Prostate gland (tissue), 2 donors: Measurements from ENCODE around the gene UCN. TPM values are rescaled to one million over a fixed set of nuclear protein-coding genes. Genes with fewer than 3 reads are reported as not detected.

Experiments
- DNase-seq: peaks from one replicate; pipeline ENCODE4 v3.0.0-alpha.2; 2019; ENCODE audit warnings: low spot score
- H3K27ac ChIP-seq, 2 donors: fragments of 200-600 bp; sonication (generic); 2 replicates each; pipeline ENCODE4 v1.5.1; 2017 to 2019
- H3K27me3 ChIP-seq: fragments of 200-600 bp; sonication (generic); replicated peaks from 2 replicates; pipeline ENCODE4 v1.5.1; 2019; ENCODE audit not compliant: insufficient read depth
- H3K36me3 ChIP-seq, 2 donors: fragments of 200-600 bp; sonication (generic); 1 replicate in 1 of 2; 2 replicates in 1 of 2; pipeline versions ENCODE4 v1.5.1 to v1.8.1; 2017 to 2019
- H3K4me1 ChIP-seq: fragments of 200-600 bp; sonication (generic); replicated peaks from 2 replicates; pipeline ENCODE4 v1.5.1; 2019
- H3K4me3 ChIP-seq, 2 donors: fragments of 200-600 bp; sonication (generic); 2 replicates each; pipeline ENCODE4 v1.5.1; 2017 to 2019
- H3K9me3 ChIP-seq: fragments of 200-600 bp; sonication (generic); 2 replicates; pipeline ENCODE4 v1.5.1; 2017
- CTCF ChIP-seq, 4 experiments: fragments of 200-600 bp in 2 of 4; fragments of 450-650 bp in 2 of 4; sonication (generic) in 2 of 4; IDR thresholded peaks; 1 replicate in 3 of 4; 2 replicates in 1 of 4; pipeline ENCODE4 v1.5.1; 2016 to 2019; ENCODE audit warnings: antibody characterized with exemption in 4 of 4, mild to moderate bottlenecking in 2 of 4, moderate library complexity in 2 of 4
- POLR2A ChIP-seq: fragments of 450-650 bp; IDR thresholded peaks from one replicate; pipeline ENCODE4 v1.6.1; 2016; ENCODE audit warnings: antibody characterized with exemption, mild to moderate bottlenecking
- POLR2AphosphoS5 ChIP-seq: sonication (generic); formaldehyde crosslinking; IDR thresholded peaks from one replicate; pipeline ENCODE4 v1.6.1; 2017; ENCODE audit warnings: antibody characterized with exemption
- WGBS: methylation state at CpG from one replicate; pipeline ENCODE4 v1.1.5; 2018; 5-methylcytosine and 5-hydroxymethylcytosine counted together
- intact Hi-C: fragments of 100-400 bp; cut with DNase I; formaldehyde crosslinking; loops from one replicate; pipeline ENCODE4 v1.14.2; 2022
- total RNA-seq, 2 donors: library from RNA; depleted of rRNA; stranded (reverse); fragments of >200 nt; gene quantifications; one replicate each; pipeline ENCODE4 v1.1.0, GENCODE V29; 2016

The UCN gene
- total RNA-seq, 2 donors from 2014 or later = 4.2 to 11.2 TPM

DNA sequence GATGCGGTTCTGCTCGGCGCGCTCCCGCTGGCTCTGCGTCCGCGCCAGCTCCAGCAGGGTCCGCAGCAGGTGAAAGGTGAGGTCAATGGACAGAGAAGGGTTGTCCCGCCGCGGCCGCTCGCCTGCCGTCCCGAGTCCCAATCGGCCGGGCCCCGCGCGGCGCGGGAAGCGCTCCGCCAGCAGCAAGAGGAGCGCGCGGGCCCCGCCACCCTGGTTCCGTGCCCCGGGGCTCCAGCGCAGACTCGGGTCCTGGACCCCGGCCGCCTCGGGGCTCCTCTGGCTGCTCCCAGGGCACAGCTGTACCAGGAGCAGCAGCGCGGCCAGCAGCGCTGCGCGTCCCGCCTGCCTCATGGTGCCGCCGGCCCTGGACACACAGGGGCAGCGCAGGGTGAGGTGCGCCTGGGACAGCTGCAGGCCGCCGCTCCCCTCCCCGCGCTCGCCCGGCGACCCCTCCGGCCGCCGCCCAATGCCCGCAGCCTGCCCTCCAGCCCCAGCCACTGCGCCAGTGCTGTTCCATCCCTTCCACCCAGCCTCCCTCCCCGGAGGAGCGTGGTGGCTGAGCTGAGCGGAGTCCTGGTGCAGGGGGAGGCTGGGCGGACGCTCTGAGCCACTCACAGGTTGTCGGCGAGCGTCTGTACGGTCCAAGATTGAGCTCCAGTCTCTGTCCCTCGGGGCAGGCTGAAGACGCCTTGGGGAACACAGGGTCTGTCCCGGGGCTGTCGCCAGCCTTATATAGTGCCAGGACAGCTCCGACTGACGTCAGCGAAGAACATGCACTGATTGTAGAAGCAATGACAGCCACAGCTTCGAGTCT, 493 bp downstream of the UCN start:
- no peak for TF ChIP-seq POLR2A
- TF ChIP-seq POLR2AphosphoS5 = no peak
- no peak for TF ChIP-seq CTCF (IDR thresholded peaks at IDR 0.05)
- Histone ChIP-seq H3K27me3 (peaks cover 3% of the 10 kb centered on the region), H3K36me3 (peaks cover 0 to 6% of the 10 kb centered on the region in 2 donors), H3K4me1 (peaks cover 10% of the 10 kb centered on the region), H3K27ac (no peak overlapping the region), H3K9me3 (no peaks in the 10 kb centered on the region), H3K4me3 (no peak overlapping the region)
- intact Hi-C loops = no loop called here
- 10% methylated on average over 25 of the region's 75 CpGs for WGBS
- no peak for DNase-seq

DNA sequence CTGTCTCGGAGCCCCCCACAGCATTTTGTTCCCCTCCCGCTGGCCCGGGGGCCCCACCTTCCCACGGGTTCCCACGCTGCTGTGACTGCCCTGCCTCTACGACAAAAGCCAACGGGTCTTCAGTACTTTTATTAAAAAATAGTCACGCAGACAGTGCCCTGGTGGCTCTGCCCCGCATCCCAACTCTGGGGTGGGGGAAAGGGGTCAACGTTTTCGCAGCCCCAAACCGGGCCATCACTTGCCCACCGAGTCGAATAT, 1.0 kb downstream of the UCN start:
- H3K27me3 ChIP-seq = peaks cover 3% of the 10 kb centered on the region
- intact Hi-C loops = no loop called here

GRCh38 chr2:27306573-27307286, 1.5 kb downstream of the UCN start:
- Histone ChIP-seq H3K4me3 (no peak overlapping the region), H3K9me3 (no peaks in the 10 kb centered on the region), H3K27ac (no peak overlapping the region), H3K36me3 (peaks cover 0 to 5% of the 10 kb centered on the region in 2 donors), H3K4me1 (peaks cover 10% of the 10 kb centered on the region), H3K27me3 (peaks cover 3% of the 10 kb centered on the region)
- intact Hi-C loops = no loop called here
- DNase-seq = no peak
- TF ChIP-seq POLR2AphosphoS5 = no peak
- TF ChIP-seq CTCF (IDR thresholded peaks at IDR 0.05) = no peak
- no peak for TF ChIP-seq POLR2A
- WGBS = 2% methylated on average over 51 of the region's 51 CpGs

More for the DNA sequence above, 1.0 kb downstream of the UCN start:
- 18% methylated on average over 14 of the region's 14 CpGs for WGBS
- peaks cover 10% of the 10 kb centered on the region for H3K4me1 ChIP-seq
- H3K27ac ChIP-seq = no peak overlapping the region
- no peaks in the 10 kb centered on the region for H3K9me3 ChIP-seq
- peaks cover 0 to 6% of the 10 kb centered on the region in 2 donors for H3K36me3 ChIP-seq
- no peak for DNase-seq
- no peak for TF ChIP-seq CTCF (IDR thresholded peaks at IDR 0.05)
- TF ChIP-seq POLR2AphosphoS5 = no peak
- no peak for TF ChIP-seq POLR2A
- no peak overlapping the region for H3K4me3 ChIP-seq

DNA sequence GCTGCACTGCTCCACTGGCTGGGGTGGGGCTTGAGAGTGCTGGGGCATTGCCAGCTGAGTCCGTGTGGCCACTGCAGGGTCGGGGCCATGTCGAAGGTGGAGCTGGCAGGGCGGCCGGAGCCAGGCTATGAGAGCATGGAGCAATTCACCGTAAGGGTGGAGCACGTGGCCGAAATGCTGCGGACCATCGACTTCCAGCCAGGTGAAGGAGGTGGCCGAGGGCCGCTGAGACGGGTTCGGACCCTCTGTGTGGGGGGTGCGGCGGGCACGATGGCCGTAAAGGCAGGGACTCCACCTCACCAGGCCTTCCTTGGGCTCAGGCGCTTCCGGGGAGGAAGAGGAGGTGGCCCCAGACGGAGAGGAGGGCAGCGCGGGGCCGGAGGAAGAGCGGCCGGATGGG, 2.1 kb downstream of the UCN start:
- Histone ChIP-seq H3K36me3 (no peaks in the 10 kb centered on the region), H3K27ac (no peak overlapping the region), H3K4me3 (no peak overlapping the region), H3K4me1 (peaks cover 10% of the 10 kb centered on the region), H3K27me3 (peaks cover 3% of the 10 kb centered on the region), H3K9me3 (no peaks in the 10 kb centered on the region)
- TF ChIP-seq POLR2A (no peak), CTCF (IDR thresholded peaks at IDR 0.05) (no peak), POLR2AphosphoS5 (no peak)
- no peak for DNase-seq
- WGBS = 29% methylated on average over 26 of the region's 26 CpGs
- intact Hi-C loops = no loop called here

- Histone ChIP-seq H3K9me3 (no peaks in the 10 kb centered on the region), H3K27ac (no peak overlapping the region), H3K27me3 (peaks cover 3% of the 10 kb centered on the region), H3K4me3 (no peak overlapping the region), H3K36me3 (no peaks in the 10 kb centered on the region), H3K4me1 (peaks cover 10% of the 10 kb centered on the region)
- 88% methylated on average over 16 of the region's 16 CpGs for WGBS
- DNase-seq = no peak
- intact Hi-C loops = no loop called here
- TF ChIP-seq CTCF (IDR thresholded peaks at IDR 0.05) (no peak), POLR2A (no peak), POLR2AphosphoS5 (no peak)
Measured at GRCh38 chr2:27305516-27305915, 2.7 kb downstream of the UCN start.
